GM23248 (cell line): ENCODE data around the gene MOV10L1.

ENCODE experiments used
- EZH2 ChIP-seq: fragments of 200-600 bp; sonication (generic); IDR thresholded peaks from 2 replicates; pipeline ENCODE4 v1.6.1; 2018; ENCODE audit warnings: antibody characterized with exemption, mild to moderate bottlenecking; ENCODE audit not compliant: insufficient read depth, poor library complexity, severe bottlenecking
- EZH2phosphoT487 ChIP-seq: fragments of 200-600 bp; sonication (generic); IDR thresholded peaks from 2 replicates; pipeline ENCODE4 v1.6.1; 2018; ENCODE audit warnings: antibody characterized with exemption, moderate library complexity, mild to moderate bottlenecking, low read depth; ENCODE audit not compliant: insufficient read depth

DNA sequence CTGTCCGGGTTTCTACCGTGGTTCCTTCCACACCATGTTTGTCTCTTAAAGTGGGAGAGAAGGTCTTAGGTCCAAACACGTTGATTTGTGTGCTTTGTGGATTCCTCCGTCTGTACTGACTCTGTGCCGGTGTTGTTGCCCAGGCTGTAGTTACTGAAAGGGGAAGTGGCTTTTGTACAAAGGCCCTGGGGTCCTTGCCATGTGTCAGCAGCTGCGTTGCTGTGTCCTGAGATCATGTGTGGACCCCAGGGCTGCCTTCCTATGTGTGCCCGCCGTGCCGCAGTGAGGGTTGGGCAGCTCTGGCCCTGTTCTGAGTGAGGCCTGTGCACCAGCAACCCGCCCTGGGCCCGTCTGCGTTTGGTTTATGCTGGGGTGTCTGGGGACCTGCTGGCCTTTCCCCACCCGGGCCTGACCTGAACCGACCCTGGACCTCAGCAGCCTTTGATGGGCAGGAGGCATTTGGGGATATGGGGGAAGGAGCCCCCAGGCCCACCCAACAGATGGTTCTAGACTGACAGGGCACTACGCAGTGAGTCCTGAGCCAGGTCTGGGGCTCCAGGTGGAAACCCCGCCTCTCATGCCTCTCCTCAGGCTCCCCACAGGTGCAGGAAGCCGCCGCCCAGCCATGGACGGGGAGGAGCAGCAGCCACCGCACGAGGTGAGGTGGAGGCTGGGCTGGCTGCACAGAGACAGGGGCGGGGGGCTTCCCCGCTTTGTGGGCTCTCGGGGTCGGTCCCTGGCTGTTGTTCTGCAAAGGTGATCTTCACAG lies 102.8 kb downstream of the MOV10L1 start:
- TF ChIP-seq EZH2 = no peak
- TF ChIP-seq EZH2phosphoT487 = no peak
